PFSK-1 (cell line): ENCODE results near the gene TBCEL.

Source experiments
- FOXP2 ChIP-seq: optimal IDR thresholded peaks from 2 replicates; pipeline ENCODE3; 2011; ENCODE audit warnings: borderline replicate concordance, control low read depth, inconsistent platforms; ENCODE audit not compliant: insufficient read depth; ENCODE audit errors: extremely low read length, extremely low read depth
- POLR2AphosphoS5 ChIP-seq: IDR thresholded peaks from 2 replicates; pipeline ENCODE4 v1.6.1; 2012; ENCODE audit warnings: low read depth, mild to moderate bottlenecking, control low read depth, low read length, moderate library complexity
- REST ChIP-seq, 2 experiments: IDR thresholded peaks; 2 replicates each; pipeline versions ENCODE4 v1.6.1 to v1.8.0; 2011 to 2012; ENCODE audit warnings: low read depth in 2 of 2, low read length in 2 of 2, control low read depth in 1 of 2, inconsistent platforms in 1 of 2, mild to moderate bottlenecking in 1 of 2, moderate library complexity in 1 of 2; ENCODE audit not compliant: insufficient read depth in 1 of 2
- SIN3A ChIP-seq: IDR thresholded peaks from 2 replicates; pipeline ENCODE4 v1.6.1; 2012; ENCODE audit warnings: mild to moderate bottlenecking, low read length, moderate library complexity, borderline replicate concordance; ENCODE audit not compliant: insufficient read depth
- TAF1 ChIP-seq: IDR thresholded peaks from 2 replicates; pipeline ENCODE4 v1.6.1; 2012; ENCODE audit warnings: low read length, control low read depth, borderline replicate concordance; ENCODE audit not compliant: insufficient read depth

GRCh38 chr11:120991830-120992686 is 31.8 kb upstream of the TBCEL start:
- TF ChIP-seq POLR2AphosphoS5 (no peak), FOXP2 (no peak), REST (IDR thresholded peaks at IDR 0.05; ENCODE audit: insufficient read depth in 1 of 2, low read depth in 2 of 2, low read length in 2 of 2) (no peak), TAF1 (no peak), SIN3A (no peak)
